GM19043 (cell line): ENCODE results near the gene SEH1L.
"Not testable (repeated sequence)": the region's sequence is repeated elsewhere in the genome, so short reads cannot be mapped to it uniquely, and the experiment has no call there.

Source experiments
- ATAC-seq: cut with Tn5 transposase; IDR thresholded peaks from one replicate; pipeline ENCODE4 v1.9.1; 2021; ENCODE audit warnings: low read depth; ENCODE audit not compliant: unreplicated experiment

The SEH1L gene

DNA sequence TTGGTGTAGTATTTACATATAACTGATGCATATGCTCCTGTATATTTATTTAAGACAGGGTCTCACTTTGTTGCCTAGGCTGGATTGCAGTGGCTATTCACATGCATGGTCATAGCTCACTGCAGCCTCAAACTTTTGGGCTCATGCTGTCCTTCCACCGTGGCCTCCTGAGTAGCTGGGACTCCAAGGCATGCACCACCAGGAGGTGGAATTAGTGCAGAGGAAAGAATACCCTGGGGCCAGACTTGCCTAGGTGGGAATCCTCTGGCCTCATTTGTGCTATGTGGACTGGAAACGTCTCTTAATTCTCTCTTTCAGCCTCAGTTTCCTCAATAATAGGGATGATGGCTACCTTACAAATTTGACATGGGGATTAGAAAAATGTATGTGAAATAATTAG is 45.6 kb downstream of the SEH1L start:
- no peak for ATAC-seq

- no peak for ATAC-seq
Observed at GRCh38 chr18:12995424-12995823, 47.6 kb downstream of the SEH1L start.

DNA sequence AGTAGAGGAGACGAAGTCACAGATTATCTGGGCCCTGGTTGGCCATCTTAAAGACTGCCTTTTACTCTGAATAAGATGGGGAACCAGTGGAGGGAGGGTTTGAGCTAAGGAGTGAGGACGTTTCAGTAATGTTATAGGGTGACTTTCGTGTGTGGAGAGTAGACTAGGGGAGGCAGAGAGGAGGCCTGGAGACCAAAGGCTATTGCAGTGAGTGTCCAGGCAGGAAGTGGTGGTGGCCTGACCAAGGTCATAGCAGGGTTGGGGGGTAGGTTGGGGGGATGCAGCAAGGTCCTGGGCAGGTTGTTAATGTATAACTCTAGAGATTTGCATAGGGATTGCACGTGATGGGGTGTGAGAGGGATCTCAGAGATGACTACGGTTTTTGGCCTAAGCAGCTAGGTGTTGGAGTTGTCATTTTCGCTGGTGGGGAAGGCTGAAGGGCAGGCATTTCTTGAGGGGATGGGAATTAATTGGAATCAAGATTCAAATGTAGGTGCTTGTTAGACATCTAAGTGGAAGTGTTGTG is 48.2 kb downstream of the SEH1L start:
- no peak for ATAC-seq

- ATAC-seq: no peak
Observed at GRCh38 chr18:12996661-12997292, 49.0 kb downstream of the SEH1L start.

DNA sequence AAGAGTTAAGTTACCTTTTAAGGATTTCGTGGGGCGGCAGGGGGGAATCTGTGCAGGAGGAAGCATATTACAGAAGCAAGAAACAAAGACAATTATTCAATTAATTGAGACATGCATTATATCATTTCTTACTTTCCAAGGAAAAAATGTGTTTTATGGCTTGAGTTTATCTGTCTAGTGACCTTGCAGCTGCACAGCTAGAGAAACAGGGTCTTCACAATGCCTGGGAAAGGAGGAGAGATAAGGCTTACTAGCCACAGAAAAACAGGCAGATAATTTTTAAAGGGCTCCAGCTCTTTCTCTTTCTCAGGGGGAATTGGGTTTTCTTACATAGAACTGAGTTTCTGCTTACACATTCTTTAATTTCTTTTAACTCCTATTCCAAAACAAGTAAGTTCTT is 49.5 kb downstream of the SEH1L start:
- not testable (repeated sequence) for ATAC-seq

GRCh38 chr18:12998332-12999060 is 50.7 kb downstream of the SEH1L start:
- no peak for ATAC-seq

DNA sequence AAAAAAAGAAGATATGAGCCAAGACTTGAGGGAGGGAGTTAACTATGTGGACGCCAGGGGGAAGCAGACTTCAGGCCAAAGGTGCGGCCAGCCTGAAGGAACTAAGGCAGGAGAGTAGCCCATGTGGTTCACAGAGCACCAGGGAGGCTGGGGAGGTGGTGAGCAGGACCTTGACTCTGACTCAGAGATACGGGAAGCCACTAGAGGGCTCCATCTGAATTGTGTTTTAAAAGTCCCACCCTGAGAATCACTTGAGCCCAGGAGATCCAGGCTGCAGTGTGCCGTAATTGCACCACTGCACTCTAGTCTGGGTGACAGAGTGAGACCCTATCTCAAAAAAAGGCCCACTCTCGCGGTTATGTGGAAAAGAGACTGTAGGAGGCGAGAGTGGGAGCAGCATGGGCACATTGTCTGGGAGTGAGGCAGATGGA is 55.7 kb downstream of the SEH1L start:
- no peak for ATAC-seq

- ATAC-seq: no peak
Observed at GRCh38 chr18:13004396-13004795, 56.6 kb downstream of the SEH1L start.

DNA sequence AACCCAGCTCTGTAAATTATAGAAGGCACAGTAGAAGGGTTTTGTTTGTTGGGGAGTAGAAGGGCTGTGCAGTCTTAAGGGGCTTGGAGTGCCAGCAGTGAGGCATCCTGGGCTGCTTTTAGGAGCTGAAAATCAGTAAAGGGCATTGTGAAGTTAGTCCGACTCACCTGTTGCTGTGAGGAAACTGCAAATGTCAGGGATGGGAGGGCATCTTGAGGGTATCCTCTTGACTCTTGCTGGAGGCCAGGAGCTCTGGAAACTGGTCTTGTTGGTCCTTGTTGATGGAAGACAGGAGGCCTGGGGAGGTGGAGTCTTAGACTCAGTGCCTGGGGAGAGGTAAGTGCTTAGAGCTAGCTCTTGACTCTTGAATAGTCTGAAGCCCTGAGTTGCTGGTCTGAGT is 57.5 kb downstream of the SEH1L start:
- no peak for ATAC-seq

- ATAC-seq: no peak
Observed at GRCh38 chr18:13006531-13007247, 58.9 kb downstream of the SEH1L start.

DNA sequence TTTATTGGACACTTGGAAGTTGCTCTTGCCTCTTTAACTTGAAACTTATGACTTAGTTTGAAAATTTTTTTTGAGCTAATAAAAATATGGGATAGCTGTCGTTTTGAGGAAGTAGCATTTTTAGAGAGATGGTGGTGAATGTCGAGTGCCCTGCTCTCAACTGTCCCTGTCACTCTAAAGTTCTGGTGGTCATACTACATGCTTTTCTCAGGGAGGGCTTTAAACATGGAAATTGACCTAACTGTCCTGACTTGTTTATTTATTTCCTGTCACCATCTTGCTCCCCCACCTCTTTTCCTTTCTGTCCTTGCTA is 59.4 kb downstream of the SEH1L start:
- ATAC-seq: no peak

GRCh38 chr18:13011719-13012118 is 63.9 kb downstream of the SEH1L start:
- ATAC-seq: no peak

GRCh38 chr18:13014232-13014631 is 66.4 kb downstream of the SEH1L start:
- ATAC-seq: no peak

GRCh38 chr18:13014818-13015217 is 67.0 kb downstream of the SEH1L start:
- ATAC-seq: no peak

GRCh38 chr18:13017247-13017875 is 69.5 kb downstream of the SEH1L start:
- no peak for ATAC-seq

DNA sequence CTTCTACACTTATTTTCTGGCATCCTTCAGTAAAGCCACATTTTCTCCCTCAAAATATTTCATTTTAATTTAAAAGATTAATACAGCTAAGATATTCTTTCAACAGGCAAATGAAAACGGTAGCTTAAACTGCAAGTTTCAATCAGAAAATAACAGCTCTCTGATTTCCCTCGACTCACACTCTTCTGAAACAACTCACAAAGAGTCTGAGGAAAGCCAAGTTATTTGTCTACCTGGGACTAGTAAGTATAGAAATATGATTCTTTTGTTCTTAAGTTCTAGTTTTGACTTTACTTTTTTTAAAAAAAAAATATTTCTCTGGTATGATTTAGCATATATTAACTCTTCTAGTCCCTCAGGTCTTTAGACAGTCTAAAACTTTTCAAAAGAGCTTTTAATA is 70.6 kb downstream of the SEH1L start:
- no peak for ATAC-seq

GRCh38 chr18:13019301-13019700 is 71.5 kb downstream of the SEH1L start:
- peak; percentile 63 for ATAC-seq

- no peak for ATAC-seq
Observed at GRCh38 chr18:13022644-13023043, 74.8 kb downstream of the SEH1L start.

DNA sequence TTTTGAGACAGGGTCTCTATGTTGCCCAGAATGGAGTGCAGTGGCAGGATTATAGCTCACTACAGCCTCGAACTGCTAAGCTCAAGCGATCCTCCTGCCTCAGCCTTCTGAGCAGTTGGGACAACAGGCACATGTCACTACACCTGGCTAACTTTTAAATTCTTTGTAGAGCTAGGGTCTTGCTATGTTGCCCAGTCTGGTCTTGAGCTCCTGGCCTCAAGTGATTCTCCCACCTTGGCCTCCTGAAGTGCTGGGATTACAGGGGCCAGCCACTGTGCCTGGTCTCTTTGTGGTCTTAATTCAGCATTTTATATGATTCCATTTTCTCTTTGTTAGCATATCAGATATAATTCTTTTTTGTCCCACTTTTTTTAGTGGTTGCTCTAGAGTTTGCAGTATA is 77.4 kb downstream of the SEH1L start:
- ATAC-seq: no peak

GRCh38 chr18:13026583-13027270 is 78.9 kb downstream of the SEH1L start:
- ATAC-seq: no peak

GRCh38 chr18:13028869-13029268 is 81.1 kb downstream of the SEH1L start:
- ATAC-seq: no peak
